GM21360 (cell line): Measurements from ENCODE around the gene MEF2B.
"Not testable (repeated sequence)": the region's sequence is repeated elsewhere in the genome, so short reads cannot be mapped to it uniquely, and the experiment has no call there.

ENCODE experiments used
- ATAC-seq: cut with Tn5 transposase; IDR thresholded peaks from one replicate; pipeline ENCODE4 v1.9.1; 2021; ENCODE audit warnings: mild to moderate bottlenecking, moderate library complexity; ENCODE audit not compliant: unreplicated experiment

MEF2B gene

DNA sequence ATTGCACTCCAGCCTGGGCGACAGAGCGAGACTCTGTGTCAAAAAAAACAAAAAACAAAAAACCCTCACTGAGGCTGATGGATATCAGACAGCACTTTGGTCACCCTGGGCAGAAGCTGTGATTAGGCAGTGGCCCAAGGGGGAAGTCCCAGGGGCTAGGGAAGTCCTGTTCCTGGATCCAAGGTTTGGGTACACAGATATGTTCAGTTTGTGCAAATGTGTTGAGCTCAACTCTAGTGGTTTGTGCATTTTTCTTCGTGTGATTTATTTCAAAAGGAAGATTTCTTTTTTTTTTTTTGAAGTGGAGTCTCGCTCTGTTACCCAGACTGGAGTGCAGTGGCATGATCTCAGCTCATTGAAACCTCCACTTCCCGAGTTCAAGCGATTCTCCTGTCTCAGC is 12.3 kb downstream of the MEF2B start:
- no peak for ATAC-seq

DNA sequence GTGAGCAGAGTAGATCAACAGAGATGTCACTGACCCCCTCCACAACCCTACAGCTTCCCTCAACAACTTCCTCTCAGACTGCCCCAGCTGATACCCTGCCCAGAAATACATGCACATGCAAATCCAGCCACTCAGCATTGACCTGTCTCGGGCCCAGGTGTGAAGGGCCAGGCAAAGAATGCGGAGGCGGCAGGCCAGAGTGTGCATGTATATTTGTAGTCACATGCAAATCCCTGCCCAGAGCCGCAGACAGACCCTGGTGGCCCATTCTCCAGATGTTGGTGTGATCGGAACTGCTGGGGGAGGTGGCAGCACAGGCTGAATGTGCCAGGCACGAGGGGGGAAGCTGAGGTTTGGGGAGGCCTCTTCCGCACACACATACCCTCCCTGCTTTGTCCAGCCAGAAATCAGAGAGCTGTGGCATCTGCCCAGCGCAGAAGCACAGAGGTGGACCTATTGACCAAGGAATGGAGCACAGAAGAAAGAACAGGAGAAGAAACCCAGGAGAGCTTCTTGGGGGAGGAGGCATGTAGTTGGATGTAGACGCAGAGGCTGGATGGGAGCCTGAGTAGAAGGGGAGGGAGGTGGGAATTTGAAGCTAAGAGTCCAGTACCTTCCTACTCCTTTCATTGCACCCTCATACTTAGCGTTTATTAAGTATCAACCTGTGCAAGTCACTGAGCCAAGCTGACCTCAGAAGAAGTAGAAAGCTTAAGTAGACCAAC is 14.4 kb downstream of the MEF2B start:
- peak; percentile 36 for ATAC-seq

GRCh38 chr19:19154768-19155494 is 15.1 kb downstream of the MEF2B start:
- ATAC-seq, result no peak

DNA sequence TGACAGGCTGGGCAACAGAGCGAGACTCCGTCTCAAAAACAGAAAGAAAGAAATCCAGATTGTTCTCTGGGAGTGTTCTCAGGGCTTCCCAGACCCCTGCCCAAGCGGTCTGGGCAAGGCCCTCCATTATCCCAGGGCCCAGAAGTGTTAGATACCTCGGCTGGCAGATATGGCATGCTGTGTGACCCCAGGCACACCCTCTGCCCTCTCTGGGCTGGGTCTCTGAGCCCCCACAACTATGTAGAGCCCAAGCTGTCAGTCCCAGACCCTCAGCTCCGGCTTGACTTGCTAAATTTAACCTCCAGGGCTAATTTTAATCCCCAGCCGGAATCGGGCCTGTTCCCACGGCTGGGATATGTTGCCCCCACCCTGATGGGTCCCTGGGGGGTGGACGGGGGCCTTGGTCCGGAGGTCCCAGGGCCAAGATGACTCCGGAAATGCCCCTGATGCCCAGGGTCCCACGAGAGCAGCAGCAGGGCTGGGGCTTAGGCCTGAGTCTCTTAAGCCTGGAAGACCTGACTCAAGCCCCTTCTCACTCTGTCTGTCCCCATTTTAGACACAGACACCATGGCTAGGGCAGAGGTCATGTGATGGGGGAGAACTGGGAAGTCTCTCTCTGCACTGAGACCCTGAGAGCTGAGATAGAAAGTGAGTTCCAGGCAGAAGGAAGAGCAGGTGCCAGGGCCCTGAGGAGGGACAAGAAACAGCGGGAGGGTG is 17.2 kb downstream of the MEF2B start:
- no peak for ATAC-seq

- no peak for ATAC-seq
Observed at GRCh38 chr19:19151418-19151817, 18.6 kb downstream of the MEF2B start.

- ATAC-seq, result no peak
Observed at GRCh38 chr19:19149435-19149834, 20.6 kb downstream of the MEF2B start.

DNA sequence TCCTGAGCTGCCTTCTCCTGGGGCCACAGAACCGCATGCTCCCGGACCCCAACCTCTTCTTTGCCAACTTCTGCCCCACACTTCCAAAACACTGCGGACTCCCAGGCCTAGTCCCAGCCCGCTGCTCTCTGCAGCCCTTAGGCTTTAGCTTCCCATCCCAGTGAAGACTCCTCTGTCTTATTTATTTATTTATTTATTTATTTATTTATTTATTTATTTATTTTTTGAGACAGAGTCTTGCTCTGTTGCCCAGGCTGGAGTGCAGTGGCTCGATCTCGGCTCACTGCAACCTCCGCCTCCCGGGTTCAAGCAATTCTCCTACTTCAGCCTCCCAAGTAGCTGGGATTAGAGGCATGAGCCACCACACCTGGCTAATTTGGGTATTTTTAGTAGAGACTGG is 21.6 kb downstream of the MEF2B start:
- ATAC-seq, result not testable (repeated sequence)

DNA sequence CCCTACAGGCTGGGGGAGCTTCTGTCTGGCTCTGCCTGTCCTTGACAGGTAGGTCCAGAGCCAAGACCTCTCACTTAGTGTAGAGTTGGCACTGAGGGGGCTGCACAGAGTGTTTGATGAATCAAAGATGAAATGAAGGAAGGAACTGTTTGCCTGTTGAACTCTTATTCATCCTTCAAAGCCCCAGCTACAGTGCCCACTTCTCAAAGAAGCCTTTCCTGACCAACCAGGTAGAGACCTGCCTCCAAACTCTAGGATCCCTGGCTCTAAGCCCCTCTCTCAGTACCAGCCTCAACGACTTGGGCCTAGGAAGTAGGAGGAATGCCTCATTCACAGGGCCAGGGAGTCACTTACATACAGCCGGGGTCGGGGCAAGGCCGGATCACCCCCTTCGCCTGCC is 22.7 kb downstream of the MEF2B start:
- ATAC-seq, result no peak

- no peak for ATAC-seq
Observed at GRCh38 chr19:19146865-19147264, 23.2 kb downstream of the MEF2B start.

DNA sequence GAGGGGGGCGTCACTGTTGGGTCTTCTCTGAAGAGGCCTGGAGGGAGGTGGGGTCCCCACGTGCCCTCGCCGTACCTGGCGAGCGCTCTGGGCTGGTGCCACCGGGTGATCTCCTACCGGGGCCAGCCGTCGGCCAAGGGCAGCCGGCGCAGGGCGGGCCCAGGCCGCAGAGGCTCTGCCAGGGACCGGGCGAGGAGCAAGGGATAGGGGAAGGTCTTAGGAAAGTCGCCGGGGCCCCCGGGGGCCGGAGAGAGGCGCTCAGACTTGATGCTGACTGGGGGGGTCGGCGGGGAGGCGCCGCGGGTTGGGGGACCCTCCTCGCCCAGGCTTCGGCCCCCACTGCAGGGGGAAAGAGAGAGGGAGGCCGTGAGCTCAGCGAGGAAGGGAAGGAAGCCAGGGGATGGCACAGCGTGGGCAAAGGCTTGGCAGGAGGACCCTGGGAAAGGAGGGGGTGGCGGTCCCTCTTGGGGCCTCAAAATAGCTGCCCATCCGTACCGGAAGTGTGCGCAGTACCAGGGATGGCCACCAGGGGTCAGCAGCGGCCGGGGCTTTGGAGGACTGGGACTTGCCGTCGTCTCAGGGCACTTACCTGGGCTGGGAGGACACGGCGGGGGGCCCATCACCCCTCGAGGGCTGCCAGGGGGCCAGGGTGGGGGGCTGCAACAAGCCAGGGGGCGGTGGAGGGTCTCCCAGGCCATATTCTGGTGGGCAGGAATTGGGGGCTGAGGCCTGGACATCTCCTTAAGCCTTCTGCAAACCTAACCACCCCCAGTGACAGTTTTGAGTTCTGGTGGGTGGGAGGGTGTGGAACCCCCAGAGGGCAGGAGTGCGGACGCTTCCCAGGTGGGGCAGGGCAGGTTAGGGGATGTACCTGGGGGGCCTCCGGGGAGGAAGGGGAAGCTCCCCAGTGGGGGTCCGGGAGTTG is 24.1 kb downstream of the MEF2B start:
- peak; percentile 58 for ATAC-seq

DNA sequence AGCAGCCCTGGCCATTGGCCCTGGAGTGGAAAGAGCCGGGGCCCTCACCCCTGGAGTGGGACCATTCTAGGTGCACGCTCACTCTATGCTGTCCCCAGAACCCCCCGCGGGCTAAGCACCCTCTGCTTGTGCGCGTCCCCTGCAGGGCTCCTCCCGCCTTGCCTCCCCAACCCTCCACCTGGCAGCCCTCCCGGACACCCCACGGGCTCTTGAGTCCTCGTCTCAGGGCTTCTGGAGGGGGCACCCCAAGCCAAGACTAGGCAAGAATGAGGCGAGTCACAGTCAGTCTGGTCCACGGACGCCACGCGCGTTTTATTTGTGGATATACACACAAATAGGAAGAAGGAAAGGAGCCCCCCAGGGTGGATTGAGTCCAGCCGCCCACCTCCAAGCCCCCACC is 24.8 kb downstream of the MEF2B start:
- no peak for ATAC-seq

GRCh38 chr19:19142347-19142746 is 27.7 kb downstream of the MEF2B start:
- no peak for ATAC-seq

- no peak for ATAC-seq
Observed at GRCh38 chr19:19140476-19140875, 29.6 kb downstream of the MEF2B start.

DNA sequence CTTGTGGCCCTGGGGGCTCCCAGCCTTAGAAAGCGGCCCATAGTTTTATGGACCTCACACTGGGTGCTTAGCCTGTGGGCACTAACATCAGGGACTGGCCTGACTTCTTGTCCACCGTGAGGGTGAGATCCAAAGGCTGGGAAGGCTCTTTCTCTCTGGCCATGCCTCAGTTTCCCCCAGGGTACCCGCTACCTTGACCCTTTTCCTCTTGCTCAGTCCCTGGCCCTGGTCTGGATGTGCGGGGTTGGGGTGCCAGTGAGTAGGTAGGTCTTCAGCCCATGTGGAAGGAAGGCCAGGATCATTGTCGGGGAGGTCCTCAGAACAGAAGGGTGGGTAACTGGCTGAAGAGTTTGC is 30.2 kb downstream of the MEF2B start:
- no peak for ATAC-seq

GRCh38 chr19:19138109-19138981 is 31.7 kb downstream of the MEF2B start, which contains the start of gene TMEM161A:
TMEM161A (minus strand) TSS chr19:19138478; CDS start chr19:19138428, 50 bp downstream.
- ATAC-seq, result peak; percentile 95

- ATAC-seq, result no peak
Observed at GRCh38 chr19:19137556-19138108, 32.4 kb downstream of the MEF2B start.

- not testable (repeated sequence) for ATAC-seq
Observed at GRCh38 chr19:19135713-19136112, 34.4 kb downstream of the MEF2B start.

GRCh38 chr19:19134687-19135158 is 35.3 kb downstream of the MEF2B start:
- ATAC-seq, result no peak

DNA sequence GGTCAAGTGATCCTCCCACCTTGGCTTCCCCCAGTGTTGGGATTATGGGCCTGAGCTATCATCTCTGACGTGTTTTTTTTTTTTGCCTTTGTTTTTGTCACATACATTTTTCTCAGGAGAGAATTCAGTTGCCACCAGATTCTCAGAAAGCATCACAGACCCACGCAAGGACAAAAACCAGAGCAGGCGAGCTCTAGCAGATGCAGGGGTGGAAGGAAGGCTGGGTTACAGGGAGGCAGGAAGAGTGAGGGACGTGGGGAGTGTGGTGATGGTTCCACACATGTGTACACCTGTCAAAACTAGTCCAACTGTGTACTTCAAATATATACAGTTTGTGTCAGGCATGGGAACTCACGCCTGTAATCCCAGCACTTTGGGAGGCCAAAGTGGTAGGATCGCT is 36.1 kb downstream of the MEF2B start:
- ATAC-seq, result no peak
